Loucy (cell line): ENCODE measurements around the gene SLC9C2.

Source experiments
- H2AFZ ChIP-seq: fragments of 200-600 bp; sonication (generic); 2 replicates; pipeline ENCODE4 v1.6.0; 2016; ENCODE audit warnings: antibody characterized with exemption, mild to moderate bottlenecking, low read length, moderate library complexity
- H3F3A ChIP-seq: fragments of 200-600 bp; 2 replicates; pipeline ENCODE4 v1.6.0; 2016; ENCODE audit warnings: antibody characterized with exemption, low read depth, mild to moderate bottlenecking
- H3K27me3 ChIP-seq: fragments of 200-600 bp; sonication (generic); 2 replicates; pipeline ENCODE4 v1.6.1; 2014; ENCODE audit warnings: low read length, mild to moderate bottlenecking; ENCODE audit not compliant: insufficient read depth, poor library complexity, severe bottlenecking
- H3K36me3 ChIP-seq: fragments of 200-600 bp; sonication (generic); 2 replicates; pipeline ENCODE4 v1.6.1; 2016; ENCODE audit warnings: low read length; ENCODE audit not compliant: insufficient read depth
- H3K4me1 ChIP-seq: fragments of 200-600 bp; sonication (generic); 2 replicates; pipeline ENCODE4 v1.5.1; 2014; ENCODE audit warnings: low read length, mild to moderate bottlenecking; ENCODE audit not compliant: insufficient read depth, poor library complexity, severe bottlenecking
- H3K4me2 ChIP-seq: fragments of 200-600 bp; sonication (generic); 2 replicates; pipeline ENCODE4 v1.6.0; 2014; ENCODE audit warnings: antibody characterized with exemption, low read length, low read depth, mild to moderate bottlenecking; ENCODE audit not compliant: poor library complexity, severe bottlenecking
- H3K4me3 ChIP-seq: fragments of 200-600 bp; sonication (generic); 2 replicates; pipeline ENCODE4 v1.5.1; 2014; ENCODE audit warnings: low read length, mild to moderate bottlenecking, mixed read lengths; ENCODE audit not compliant: poor library complexity, severe bottlenecking
- H3K79me2 ChIP-seq: fragments of 200-600 bp; sonication (generic); 2 replicates; pipeline ENCODE4 v1.6.1; 2014; ENCODE audit warnings: low read length; ENCODE audit not compliant: insufficient read depth
- H3K9ac ChIP-seq: fragments of 200-600 bp; sonication (generic); 2 replicates; pipeline ENCODE4 v1.6.0; 2014; ENCODE audit warnings: mild to moderate bottlenecking, low read depth, low read length, moderate library complexity; ENCODE audit not compliant: poor library complexity, severe bottlenecking
- H3K9me2 ChIP-seq: fragments of 200-600 bp; sonication (generic); replicated peaks from 2 replicates; pipeline ENCODE4 v1.6.1; 2016; ENCODE audit warnings: low read depth, low read length, mixed read lengths
- H3K9me3 ChIP-seq: fragments of 200-600 bp; sonication (generic); 2 replicates; pipeline ENCODE4 v1.6.1; 2014; ENCODE audit warnings: mild to moderate bottlenecking, antibody characterized with exemption, low read length, low read depth; ENCODE audit not compliant: insufficient read depth
- H4K20me1 ChIP-seq: fragments of 200-600 bp; sonication (generic); 2 replicates; pipeline ENCODE4 v1.6.0; 2014; ENCODE audit warnings: antibody characterized with exemption, low read length, mild to moderate bottlenecking; ENCODE audit not compliant: insufficient read depth, poor library complexity, severe bottlenecking
- EZH2phosphoT487 ChIP-seq: fragments of 200-600 bp; IDR thresholded peaks from 2 replicates; pipeline ENCODE4 v1.6.1; 2018; ENCODE audit warnings: antibody characterized with exemption, mild to moderate bottlenecking, moderate library complexity, borderline replicate concordance
- TF ChIP-seq, protein P1 (sequence below): fragments of 200-600 bp; sonication (generic); conservative IDR thresholded peaks from 2 replicates; pipeline ENCODE4 v1.5.1; 2014; ENCODE audit warnings: mild to moderate bottlenecking, antibody characterized with exemption, low read length

Gene SLC9C2

DNA sequence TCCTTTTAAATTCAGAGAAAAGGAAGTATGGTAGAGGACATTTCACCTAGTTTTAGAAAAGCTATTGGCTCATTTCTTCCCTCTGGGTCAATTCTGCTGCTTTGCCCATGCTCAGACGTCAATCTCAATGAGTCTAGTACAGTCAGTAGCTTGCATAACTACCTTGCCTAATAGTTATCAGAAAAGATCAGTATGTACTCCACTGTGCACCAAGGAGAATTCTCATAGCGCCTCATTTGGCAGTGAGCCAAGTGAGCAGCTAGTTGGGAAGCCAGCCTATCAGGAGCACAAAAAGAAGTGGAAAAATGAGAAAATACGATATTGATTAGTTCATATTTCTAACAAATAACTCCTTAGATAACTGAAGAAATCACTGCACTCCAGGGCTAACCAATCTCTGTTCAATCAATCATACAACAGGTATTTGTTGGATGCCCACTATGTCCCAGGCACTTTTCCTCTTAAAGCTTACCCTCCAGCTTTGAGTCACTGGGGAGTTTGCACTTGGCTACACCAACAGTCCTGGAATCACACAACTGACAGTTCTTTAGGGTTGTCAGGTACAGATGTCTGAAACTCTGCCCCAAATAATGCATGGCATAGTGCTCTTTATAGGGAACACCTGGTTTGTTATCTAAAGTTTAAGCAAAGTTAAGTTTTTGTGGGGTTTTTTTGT, 75.6 kb downstream of the SLC9C2 start:
- no peaks in the 10 kb centered on the region for H4K20me1 ChIP-seq
- H3K79me2 ChIP-seq = no peaks in the 10 kb centered on the region
- no peaks in the 10 kb centered on the region for H3K36me3 ChIP-seq
- H3F3A ChIP-seq = no peaks in the 10 kb centered on the region
- H3K9me2 ChIP-seq = no peaks in the 10 kb centered on the region
- H3K9ac ChIP-seq = no peak overlapping the region
- H2AFZ ChIP-seq = no peak overlapping the region
- no peak overlapping the region for H3K4me2 ChIP-seq
- no peaks in the 10 kb centered on the region for H3K9me3 ChIP-seq
- H3K27me3 ChIP-seq = no peaks in the 10 kb centered on the region
- peaks cover 10% of the 10 kb centered on the region for H3K4me1 ChIP-seq
- H3K4me3 ChIP-seq = no peak overlapping the region
- TF ChIP-seq EZH2phosphoT487 = no peak
- TF ChIP-seq, protein P1, sequence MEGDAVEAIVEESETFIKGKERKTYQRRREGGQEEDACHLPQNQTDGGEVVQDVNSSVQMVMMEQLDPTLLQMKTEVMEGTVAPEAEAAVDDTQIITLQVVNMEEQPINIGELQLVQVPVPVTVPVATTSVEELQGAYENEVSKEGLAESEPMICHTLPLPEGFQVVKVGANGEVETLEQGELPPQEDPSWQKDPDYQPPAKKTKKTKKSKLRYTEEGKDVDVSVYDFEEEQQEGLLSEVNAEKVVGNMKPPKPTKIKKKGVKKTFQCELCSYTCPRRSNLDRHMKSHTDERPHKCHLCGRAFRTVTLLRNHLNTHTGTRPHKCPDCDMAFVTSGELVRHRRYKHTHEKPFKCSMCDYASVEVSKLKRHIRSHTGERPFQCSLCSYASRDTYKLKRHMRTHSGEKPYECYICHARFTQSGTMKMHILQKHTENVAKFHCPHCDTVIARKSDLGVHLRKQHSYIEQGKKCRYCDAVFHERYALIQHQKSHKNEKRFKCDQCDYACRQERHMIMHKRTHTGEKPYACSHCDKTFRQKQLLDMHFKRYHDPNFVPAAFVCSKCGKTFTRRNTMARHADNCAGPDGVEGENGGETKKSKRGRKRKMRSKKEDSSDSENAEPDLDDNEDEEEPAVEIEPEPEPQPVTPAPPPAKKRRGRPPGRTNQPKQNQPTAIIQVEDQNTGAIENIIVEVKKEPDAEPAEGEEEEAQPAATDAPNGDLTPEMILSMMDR = no peak

DNA sequence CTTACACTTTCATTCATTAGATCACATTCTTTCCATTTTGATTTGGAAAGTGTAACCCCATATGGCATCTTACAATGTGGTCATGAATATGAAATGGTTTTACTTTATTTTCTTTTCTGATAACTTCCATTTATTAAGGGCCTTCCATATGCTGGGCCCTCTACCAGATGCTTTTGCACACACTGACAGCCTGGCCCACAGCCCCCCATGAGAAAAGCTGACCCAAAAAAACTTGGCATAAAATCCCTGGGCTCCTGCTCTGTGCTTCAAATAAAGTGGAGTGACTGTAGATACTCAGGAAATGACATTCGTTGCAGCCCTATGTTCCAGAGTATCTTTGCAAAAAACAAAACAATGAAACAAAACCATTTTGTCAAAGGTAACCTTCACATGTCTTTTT, 76.9 kb downstream of the SLC9C2 start:
- TF ChIP-seq, protein P1 = no peak
- TF ChIP-seq EZH2phosphoT487 = no peak

DNA sequence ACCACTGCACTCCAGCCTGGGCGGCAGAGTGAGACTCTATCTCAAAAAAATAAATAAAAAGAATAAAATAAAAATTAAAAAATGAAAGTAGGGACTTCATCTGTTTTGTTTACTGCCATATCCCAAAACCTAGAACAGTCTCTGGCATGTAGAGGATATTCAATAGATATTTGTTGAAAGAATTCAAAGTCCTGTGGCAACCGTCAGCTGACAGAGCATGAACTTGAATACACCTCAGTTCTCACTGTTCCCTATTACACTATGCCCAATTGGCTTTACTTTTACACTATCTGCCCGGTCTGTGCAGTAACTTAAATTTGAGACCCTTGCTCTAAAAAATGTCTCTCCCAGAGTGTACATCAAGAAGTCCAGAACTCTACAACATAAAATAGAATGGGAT, 79.5 kb downstream of the SLC9C2 start:
- peaks cover 8% of the 10 kb centered on the region for H3K4me1 ChIP-seq
- no peak overlapping the region for H2AFZ ChIP-seq
- H4K20me1 ChIP-seq = no peaks in the 10 kb centered on the region
- no peak overlapping the region for H3K4me2 ChIP-seq
- no peak overlapping the region for H3K4me3 ChIP-seq
- H3K36me3 ChIP-seq = no peaks in the 10 kb centered on the region
- H3K79me2 ChIP-seq = no peaks in the 10 kb centered on the region
- no peaks in the 10 kb centered on the region for H3F3A ChIP-seq
- H3K9ac ChIP-seq = no peak overlapping the region
- no peaks in the 10 kb centered on the region for H3K9me3 ChIP-seq
- H3K27me3 ChIP-seq = no peaks in the 10 kb centered on the region
- TF ChIP-seq, protein P1 = no peak
- TF ChIP-seq EZH2phosphoT487 = no peak
- no peaks in the 10 kb centered on the region for H3K9me2 ChIP-seq

More for the DNA sequence above, 76.9 kb downstream of the SLC9C2 start:
- Histone ChIP-seq H4K20me1 (no peaks in the 10 kb centered on the region), H3K9me3 (no peaks in the 10 kb centered on the region), H3K79me2 (no peaks in the 10 kb centered on the region), H3K9me2 (no peaks in the 10 kb centered on the region), H3K27me3 (no peaks in the 10 kb centered on the region), H3K4me1 (peaks cover 4% of the 10 kb centered on the region), H3K4me2 (no peak overlapping the region), H3K4me3 (no peak overlapping the region), H2AFZ (no peak overlapping the region), H3K36me3 (no peaks in the 10 kb centered on the region), H3K9ac (no peak overlapping the region), H3F3A (no peaks in the 10 kb centered on the region)
